Transverse colon (tissue), 4 donors: Measurements from ENCODE around the gene ATP2B3.

Experiments used
- POLR2A ChIP-seq: fragments of 450-650 bp; IDR thresholded peaks from one replicate; pipeline ENCODE4 v1.6.1; 2016; ENCODE audit warnings: antibody characterized with exemption, mild to moderate bottlenecking, moderate library complexity
- POLR2AphosphoS5 ChIP-seq, 3 donors: sonication (generic); formaldehyde crosslinking; IDR thresholded peaks; one replicate each; pipeline ENCODE4 v1.6.1; 2016; ENCODE audit warnings: antibody characterized with exemption in 3 of 3
- TF ChIP-seq, protein P1 (sequence below), 5 experiments: fragments of 200-600 bp in 3 of 5; fragments of 450-650 bp in 2 of 5; sonication (generic) in 3 of 5; IDR thresholded peaks; 1 replicate in 2 of 5; 2 replicates in 3 of 5; pipeline ENCODE4 v1.5.1; 2016 to 2017; ENCODE audit warnings: antibody characterized with exemption in 5 of 5, inconsistent platforms in 3 of 5, mild to moderate bottlenecking in 2 of 5, moderate library complexity in 1 of 5

DNA sequence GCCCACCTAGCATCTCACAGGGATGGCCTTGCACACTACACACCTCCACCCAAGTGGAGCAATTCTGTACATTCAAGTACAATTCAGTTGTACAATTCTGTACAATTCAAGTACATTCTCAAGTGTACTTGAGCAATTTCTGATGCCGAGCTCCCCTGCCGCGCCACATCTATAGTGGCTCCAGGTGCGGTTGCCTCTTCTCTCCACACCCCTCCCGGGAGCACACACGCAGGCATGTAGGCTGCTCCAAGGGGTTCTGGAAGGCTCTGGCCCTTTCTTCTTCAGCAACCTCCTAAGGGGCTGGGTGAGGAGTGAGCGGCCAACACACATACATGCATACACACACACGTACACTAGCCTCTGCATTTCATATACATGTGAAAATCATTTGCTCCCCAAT is 110.7 kb downstream of the ATP2B3 start:
- no peak for TF ChIP-seq POLR2AphosphoS5 (IDR thresholded peaks at IDR 0.05)
- TF ChIP-seq, protein P1, sequence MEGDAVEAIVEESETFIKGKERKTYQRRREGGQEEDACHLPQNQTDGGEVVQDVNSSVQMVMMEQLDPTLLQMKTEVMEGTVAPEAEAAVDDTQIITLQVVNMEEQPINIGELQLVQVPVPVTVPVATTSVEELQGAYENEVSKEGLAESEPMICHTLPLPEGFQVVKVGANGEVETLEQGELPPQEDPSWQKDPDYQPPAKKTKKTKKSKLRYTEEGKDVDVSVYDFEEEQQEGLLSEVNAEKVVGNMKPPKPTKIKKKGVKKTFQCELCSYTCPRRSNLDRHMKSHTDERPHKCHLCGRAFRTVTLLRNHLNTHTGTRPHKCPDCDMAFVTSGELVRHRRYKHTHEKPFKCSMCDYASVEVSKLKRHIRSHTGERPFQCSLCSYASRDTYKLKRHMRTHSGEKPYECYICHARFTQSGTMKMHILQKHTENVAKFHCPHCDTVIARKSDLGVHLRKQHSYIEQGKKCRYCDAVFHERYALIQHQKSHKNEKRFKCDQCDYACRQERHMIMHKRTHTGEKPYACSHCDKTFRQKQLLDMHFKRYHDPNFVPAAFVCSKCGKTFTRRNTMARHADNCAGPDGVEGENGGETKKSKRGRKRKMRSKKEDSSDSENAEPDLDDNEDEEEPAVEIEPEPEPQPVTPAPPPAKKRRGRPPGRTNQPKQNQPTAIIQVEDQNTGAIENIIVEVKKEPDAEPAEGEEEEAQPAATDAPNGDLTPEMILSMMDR (IDR thresholded peaks at IDR 0.05), result no peak
- no peak for TF ChIP-seq POLR2A
